Measurements from ENCODE around the gene CALD1.

CALD1 gene

GRCh38 chr7:134910214-134910890 lies 130.9 kb downstream of the CALD1 start:
- no peaks in the 10 kb centered on the region for H4K20me1 ChIP-seq (ENCODE audit: insufficient read depth, low read length, poor library complexity, severe bottlenecking)
- no peak overlapping the region for H3K9ac ChIP-seq (ENCODE audit: low read depth, low read length, poor library complexity, severe bottlenecking)
- no peaks in the 10 kb centered on the region for H3F3A ChIP-seq (ENCODE audit: low read depth)
- H3K4me3 ChIP-seq (ENCODE audit: low read length, poor library complexity, severe bottlenecking) = no peak overlapping the region
- H3K36me3 ChIP-seq (ENCODE audit: insufficient read depth, low read length) = no peaks in the 10 kb centered on the region
- no peaks in the 10 kb centered on the region for H3K9me3 ChIP-seq (ENCODE audit: insufficient read depth, low read depth, low read length)
- H2AFZ ChIP-seq (ENCODE audit: low read length) = no peak overlapping the region
- H3K4me2 ChIP-seq (ENCODE audit: low read depth, low read length, poor library complexity, severe bottlenecking) = no peak overlapping the region
- TF ChIP-seq EZH2phosphoT487 (IDR thresholded peaks at IDR 0.05; ENCODE audit: borderline replicate concordance) = no peak
- TF ChIP-seq CTCF (conservative IDR thresholded peaks at IDR 0.05; ENCODE audit: low read length) = no peak
- no peaks in the 10 kb centered on the region for H3K27me3 ChIP-seq (ENCODE audit: insufficient read depth, low read length, poor library complexity, severe bottlenecking)
- H3K4me1 ChIP-seq (ENCODE audit: insufficient read depth, low read length, poor library complexity, severe bottlenecking) = no peaks in the 10 kb centered on the region
- no peaks in the 10 kb centered on the region for H3K79me2 ChIP-seq (ENCODE audit: insufficient read depth, low read length)
- H3K9me2 ChIP-seq (replicated peaks; ENCODE audit: low read depth, low read length) = no peaks in the 10 kb centered on the region

- Histone ChIP-seq H2AFZ (ENCODE audit: low read length) (no peak overlapping the region), H3F3A (ENCODE audit: low read depth) (no peaks in the 10 kb centered on the region), H3K36me3 (ENCODE audit: insufficient read depth, low read length) (no peaks in the 10 kb centered on the region), H4K20me1 (ENCODE audit: insufficient read depth, low read length, poor library complexity, severe bottlenecking) (no peaks in the 10 kb centered on the region), H3K9me2 (replicated peaks; ENCODE audit: low read depth, low read length) (no peaks in the 10 kb centered on the region), H3K9ac (ENCODE audit: low read depth, low read length, poor library complexity, severe bottlenecking) (no peak overlapping the region), H3K4me2 (ENCODE audit: low read depth, low read length, poor library complexity, severe bottlenecking) (no peak overlapping the region), H3K9me3 (ENCODE audit: insufficient read depth, low read depth, low read length) (no peaks in the 10 kb centered on the region), H3K4me1 (ENCODE audit: insufficient read depth, low read length, poor library complexity, severe bottlenecking) (no peaks in the 10 kb centered on the region), H3K79me2 (ENCODE audit: insufficient read depth, low read length) (no peaks in the 10 kb centered on the region), H3K27me3 (ENCODE audit: insufficient read depth, low read length, poor library complexity, severe bottlenecking) (no peaks in the 10 kb centered on the region), H3K4me3 (ENCODE audit: low read length, poor library complexity, severe bottlenecking) (no peak overlapping the region)
- TF ChIP-seq EZH2phosphoT487 (IDR thresholded peaks at IDR 0.05; ENCODE audit: borderline replicate concordance) = no peak
- no peak for TF ChIP-seq CTCF (conservative IDR thresholded peaks at IDR 0.05; ENCODE audit: low read length)
Measured at GRCh38 chr7:134910968-134911367, 131.5 kb downstream of the CALD1 start.

- Histone ChIP-seq H3K9me3 (ENCODE audit: insufficient read depth, low read depth, low read length) (no peaks in the 10 kb centered on the region), H3F3A (ENCODE audit: low read depth) (no peaks in the 10 kb centered on the region), H3K4me1 (ENCODE audit: insufficient read depth, low read length, poor library complexity, severe bottlenecking) (no peaks in the 10 kb centered on the region), H4K20me1 (ENCODE audit: insufficient read depth, low read length, poor library complexity, severe bottlenecking) (no peaks in the 10 kb centered on the region), H3K4me3 (ENCODE audit: low read length, poor library complexity, severe bottlenecking) (no peak overlapping the region), H3K9me2 (replicated peaks; ENCODE audit: low read depth, low read length) (no peaks in the 10 kb centered on the region), H3K9ac (ENCODE audit: low read depth, low read length, poor library complexity, severe bottlenecking) (no peak overlapping the region), H3K79me2 (ENCODE audit: insufficient read depth, low read length) (no peaks in the 10 kb centered on the region), H3K27me3 (ENCODE audit: insufficient read depth, low read length, poor library complexity, severe bottlenecking) (no peaks in the 10 kb centered on the region), H3K4me2 (ENCODE audit: low read depth, low read length, poor library complexity, severe bottlenecking) (no peak overlapping the region), H2AFZ (ENCODE audit: low read length) (no peak overlapping the region), H3K36me3 (ENCODE audit: insufficient read depth, low read length) (no peaks in the 10 kb centered on the region)
- no peak for TF ChIP-seq CTCF (conservative IDR thresholded peaks at IDR 0.05; ENCODE audit: low read length)
Measured at GRCh38 chr7:134916171-134916883, 136.9 kb downstream of the CALD1 start.

Data from Loucy (cell line).